GM12865 (cell line): ENCODE measurements around the gene CDC45.

ENCODE experiments used
- DNase-seq: peaks from one replicate; pipeline ENCODE4 v3.0.0; 2010; ENCODE audit warnings: low read depth
- H3K4me3 ChIP-seq: 2 replicates; pipeline ENCODE4 v1.5.1; 2011; ENCODE audit warnings: mild to moderate bottlenecking, low read depth, low read length, control low read depth
- CTCF ChIP-seq: IDR thresholded peaks from 2 replicates; pipeline ENCODE4 v1.5.1; 2011; ENCODE audit warnings: low read length, control low read depth, low read depth, inconsistent platforms; ENCODE audit not compliant: insufficient read depth; ENCODE audit errors: missing control alignments

The CDC45 gene

GRCh38 chr22:19559324-19559811 lies 79.6 kb downstream of the CDC45 start:
- no peak for DNase-seq
- TF ChIP-seq CTCF, result no peak
- H3K4me3 ChIP-seq, result no peak overlapping the region

- no peak overlapping the region for H3K4me3 ChIP-seq
- no peak for DNase-seq
- TF ChIP-seq CTCF, result no peak
Observed at GRCh38 chr22:19559956-19560355, 80.2 kb downstream of the CDC45 start.

DNA sequence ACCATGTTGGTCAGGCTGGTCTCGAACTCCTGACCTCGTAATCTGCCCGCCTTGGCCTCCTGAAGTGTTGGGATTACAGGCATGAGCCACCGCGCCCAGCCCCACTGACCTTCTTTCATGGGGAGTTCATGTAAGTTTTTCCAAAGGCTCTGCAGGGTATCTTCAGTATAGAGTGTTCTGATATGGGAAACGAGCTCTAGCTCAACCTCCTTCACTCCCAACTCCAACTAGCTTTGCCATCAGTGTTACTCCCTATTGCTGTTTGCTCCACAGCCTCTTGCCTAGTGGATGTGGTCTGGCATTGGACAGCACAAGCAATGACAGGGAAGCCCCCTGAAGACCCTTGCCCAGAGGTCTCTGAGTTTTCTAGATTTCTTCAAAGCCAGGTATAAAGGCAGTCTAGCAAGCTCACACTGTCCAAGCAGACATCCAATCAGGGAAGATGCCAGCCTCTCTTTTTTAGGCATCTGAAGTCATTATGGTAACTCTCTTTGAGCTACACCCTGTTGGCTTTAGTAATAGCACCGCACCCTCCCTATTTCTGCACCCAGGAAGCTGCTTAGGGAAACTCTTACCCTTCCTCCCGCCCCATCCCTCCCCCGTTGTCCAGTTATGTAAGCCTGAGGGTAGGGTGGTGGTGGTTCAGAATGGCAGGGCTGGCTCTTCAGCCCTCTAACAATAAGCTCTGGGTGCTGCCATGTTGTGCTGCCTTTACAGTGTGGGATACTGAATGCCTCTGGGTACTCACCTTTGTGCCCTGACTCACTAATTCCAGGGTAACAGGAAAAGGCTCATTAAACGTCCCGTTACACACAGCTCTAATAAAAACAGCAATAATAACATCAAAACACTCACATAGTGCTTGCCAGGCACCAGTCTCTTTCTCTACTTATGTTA lies 85.9 kb downstream of the CDC45 start:
- no peak for DNase-seq

GRCh38 chr22:19566279-19567156 lies 86.8 kb downstream of the CDC45 start:
- no peak for TF ChIP-seq CTCF
- DNase-seq, result no peak
- no peak overlapping the region for H3K4me3 ChIP-seq

More for the DNA sequence above, 85.9 kb downstream of the CDC45 start:
- H3K4me3 ChIP-seq, result no peak overlapping the region
- no peak for TF ChIP-seq CTCF

DNA sequence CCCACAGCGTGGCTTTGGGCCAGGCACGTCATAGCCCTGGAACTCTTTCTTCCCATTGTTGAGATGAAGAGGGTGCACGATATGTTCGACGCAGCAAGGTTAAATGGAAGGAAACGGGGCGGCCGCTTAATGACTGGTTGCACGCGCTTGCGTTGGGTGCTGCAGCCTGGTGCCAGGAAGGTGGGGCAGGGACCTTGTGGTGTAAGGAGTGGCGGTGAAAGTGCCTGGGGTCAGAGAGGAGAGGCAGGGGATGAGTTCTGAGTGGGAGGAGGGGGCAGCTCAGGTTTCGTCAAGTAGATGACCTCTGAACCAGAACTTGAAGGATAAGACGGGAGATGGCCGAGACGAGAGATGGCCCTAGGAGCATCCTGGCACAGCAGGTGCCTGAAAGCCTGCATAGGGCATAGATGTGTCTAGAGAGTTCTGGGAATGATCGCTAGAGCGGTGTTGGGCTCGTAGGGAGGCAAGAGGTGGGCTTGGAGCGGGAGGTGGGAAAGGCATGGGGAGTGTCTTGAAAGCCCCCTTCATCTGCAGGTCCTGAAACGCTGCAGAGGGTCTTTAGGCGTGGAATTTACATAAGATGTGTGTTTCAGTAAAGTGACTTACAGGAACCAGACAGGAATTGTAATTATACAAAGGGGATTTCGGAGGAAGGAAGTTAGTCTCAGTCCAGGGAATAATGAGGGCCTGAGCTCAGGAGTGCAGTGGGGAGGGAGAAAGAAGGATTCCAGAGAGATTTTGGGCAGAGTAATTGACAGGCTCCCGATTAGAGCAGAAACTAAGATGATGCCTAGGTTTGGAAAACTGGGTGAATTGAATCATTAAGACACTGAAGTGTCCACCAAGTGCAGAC lies 87.7 kb downstream of the CDC45 start:
- TF ChIP-seq CTCF, result no peak
- H3K4me3 ChIP-seq, result no peak overlapping the region
- no peak for DNase-seq
